GM19238 (cell line): ENCODE measurements around the gene UNC119B.

ENCODE experiments used
- DNase-seq: peaks from one replicate; pipeline ENCODE4 v3.0.0; 2011; ENCODE audit warnings: low spot score; ENCODE audit not compliant: insufficient read length

UNC119B gene

GRCh38 chr12:120739031-120739762 is 28.9 kb downstream of the UNC119B start:
- no peak for DNase-seq

GRCh38 chr12:120739821-120740613 is 29.8 kb downstream of the UNC119B start:
- DNase-seq: no peak

GRCh38 chr12:120740871-120741270 is 30.6 kb downstream of the UNC119B start:
- DNase-seq: no peak

GRCh38 chr12:120741476-120742421 is 31.5 kb downstream of the UNC119B start:
- DNase-seq: no peak

GRCh38 chr12:120744922-120745493 is 34.8 kb downstream of the UNC119B start:
- DNase-seq: no peak

GRCh38 chr12:120748242-120748641 is 38.0 kb downstream of the UNC119B start:
- DNase-seq: no peak

- no peak for DNase-seq
Observed at GRCh38 chr12:120749256-120749655, 39.0 kb downstream of the UNC119B start.

- no peak for DNase-seq
Observed at GRCh38 chr12:120750806-120751205, 40.5 kb downstream of the UNC119B start.

- no peak for DNase-seq
Observed at GRCh38 chr12:120751389-120751788, 41.1 kb downstream of the UNC119B start.

- no peak for DNase-seq
Observed at GRCh38 chr12:120754792-120755191, 44.5 kb downstream of the UNC119B start.

- no peak for DNase-seq
Observed at GRCh38 chr12:120755269-120755668, 45.0 kb downstream of the UNC119B start.

GRCh38 chr12:120757226-120757742 is 47.0 kb downstream of the UNC119B start:
- DNase-seq: no peak

GRCh38 chr12:120757949-120758348 is 47.7 kb downstream of the UNC119B start:
- DNase-seq: no peak

- no peak for DNase-seq
Observed at GRCh38 chr12:120758798-120759590, 48.7 kb downstream of the UNC119B start.

- no peak for DNase-seq
Observed at GRCh38 chr12:120759591-120760348, 49.5 kb downstream of the UNC119B start.

- no peak for DNase-seq
Observed at GRCh38 chr12:120760349-120761254, 50.3 kb downstream of the UNC119B start.

GRCh38 chr12:120761519-120761934 is 51.3 kb downstream of the UNC119B start:
- DNase-seq: no peak

GRCh38 chr12:120762086-120762485 is 51.8 kb downstream of the UNC119B start:
- no peak for DNase-seq
